ENCODE data around the gene SH3RF3. TPM values are rescaled to one million over a fixed set of nuclear protein-coding genes. Genes with fewer than 3 reads are reported as not detected.

SH3RF3 gene
- total and polyA plus RNA-seq, 2 donors (not counting 1 experiment from before 2014, with no cell fraction given), result 8.3 to 10.1 TPM

DNA sequence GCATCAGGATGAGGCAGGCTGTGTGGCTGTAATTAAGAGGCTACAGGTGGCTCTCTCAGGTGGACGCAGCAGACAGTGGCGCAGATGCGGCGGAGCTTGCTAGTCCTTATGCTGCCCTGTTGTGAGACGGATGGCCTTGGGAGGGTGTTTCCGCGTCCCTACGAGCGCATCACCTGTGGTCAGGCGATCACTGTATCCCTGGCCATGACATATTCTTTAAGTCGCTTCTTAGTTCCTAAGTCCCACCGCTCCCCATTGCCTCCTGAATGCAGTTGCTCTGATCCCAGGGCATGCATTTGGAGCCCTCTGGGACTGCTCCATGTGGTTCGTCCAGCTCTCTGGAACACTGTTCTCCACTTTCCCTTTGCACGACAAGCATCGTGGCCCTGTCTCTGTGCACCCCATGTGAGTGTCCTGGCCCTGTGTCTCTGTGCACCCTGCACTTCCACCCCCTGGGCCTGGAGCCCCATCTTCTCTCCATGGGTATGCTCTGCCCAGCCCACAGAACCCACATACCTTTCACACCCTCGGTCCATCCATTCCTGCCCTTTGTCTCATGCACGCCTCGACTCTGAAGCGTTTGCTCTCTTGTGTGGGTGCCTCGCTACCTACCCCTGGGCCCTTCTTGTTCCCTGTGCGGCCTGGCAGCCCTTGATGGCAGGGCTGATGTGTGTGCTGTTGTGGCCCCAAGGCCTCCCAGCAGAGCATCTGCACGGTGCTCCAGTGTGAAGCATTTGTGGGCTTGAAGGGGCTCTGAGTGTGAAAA lies 74.4 kb downstream of the SH3RF3 start:
- Histone ChIP-seq H3K79me2 (ENCODE audit: control insufficient read depth, insufficient read depth, low read length) (peaks cover 45% of the 10 kb centered on the region), H3K4me2 (ENCODE audit: extremely low read depth, insufficient read depth, low read length) (no peak overlapping the region), H3K4me3 (replicated peaks in 1 of 4; ENCODE audit: control extremely low read depth in 1 of 4, insufficient read depth in 1 of 4, low read depth in 3 of 4, low read length in 4 of 4) (no peak overlapping the region), H4K20me1 (ENCODE audit: control insufficient read depth, extremely low read depth, insufficient read depth, low read length) (no peaks in the 10 kb centered on the region), H3K27me3 (ENCODE audit: control insufficient read depth, insufficient read depth, low read length) (no peaks in the 10 kb centered on the region), H3K27ac (ENCODE audit: insufficient read depth, low read length) (no peak overlapping the region), H3K9me3 (ENCODE audit: control insufficient read depth, insufficient read depth, low read depth, low read length) (no peaks in the 10 kb centered on the region), H3K36me3 (ENCODE audit: control insufficient read depth, insufficient read depth, low read length) (no peaks in the 10 kb centered on the region), H2AFZ (ENCODE audit: low read length) (no peak overlapping the region), H3K9ac (ENCODE audit: insufficient read depth, low read length) (no peak overlapping the region), H3K4me1 (ENCODE audit: control insufficient read depth, extremely low read depth, insufficient read depth, low read length) (no peaks in the 10 kb centered on the region)
- DNase-seq (ENCODE audit: low read depth in 2 of 2), result no peak
- no peak for TF ChIP-seq EZH2 (IDR thresholded peaks at IDR 0.05; ENCODE audit: low read length, missing control alignments)
- TF ChIP-seq, protein P1, sequence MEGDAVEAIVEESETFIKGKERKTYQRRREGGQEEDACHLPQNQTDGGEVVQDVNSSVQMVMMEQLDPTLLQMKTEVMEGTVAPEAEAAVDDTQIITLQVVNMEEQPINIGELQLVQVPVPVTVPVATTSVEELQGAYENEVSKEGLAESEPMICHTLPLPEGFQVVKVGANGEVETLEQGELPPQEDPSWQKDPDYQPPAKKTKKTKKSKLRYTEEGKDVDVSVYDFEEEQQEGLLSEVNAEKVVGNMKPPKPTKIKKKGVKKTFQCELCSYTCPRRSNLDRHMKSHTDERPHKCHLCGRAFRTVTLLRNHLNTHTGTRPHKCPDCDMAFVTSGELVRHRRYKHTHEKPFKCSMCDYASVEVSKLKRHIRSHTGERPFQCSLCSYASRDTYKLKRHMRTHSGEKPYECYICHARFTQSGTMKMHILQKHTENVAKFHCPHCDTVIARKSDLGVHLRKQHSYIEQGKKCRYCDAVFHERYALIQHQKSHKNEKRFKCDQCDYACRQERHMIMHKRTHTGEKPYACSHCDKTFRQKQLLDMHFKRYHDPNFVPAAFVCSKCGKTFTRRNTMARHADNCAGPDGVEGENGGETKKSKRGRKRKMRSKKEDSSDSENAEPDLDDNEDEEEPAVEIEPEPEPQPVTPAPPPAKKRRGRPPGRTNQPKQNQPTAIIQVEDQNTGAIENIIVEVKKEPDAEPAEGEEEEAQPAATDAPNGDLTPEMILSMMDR (conservative IDR thresholded peaks at IDR 0.05 in 1 of 2, IDR thresholded peaks at IDR 0.05 in 1 of 2; ENCODE audit: low read depth in 1 of 2, low read length in 2 of 2), result no peak

DNA sequence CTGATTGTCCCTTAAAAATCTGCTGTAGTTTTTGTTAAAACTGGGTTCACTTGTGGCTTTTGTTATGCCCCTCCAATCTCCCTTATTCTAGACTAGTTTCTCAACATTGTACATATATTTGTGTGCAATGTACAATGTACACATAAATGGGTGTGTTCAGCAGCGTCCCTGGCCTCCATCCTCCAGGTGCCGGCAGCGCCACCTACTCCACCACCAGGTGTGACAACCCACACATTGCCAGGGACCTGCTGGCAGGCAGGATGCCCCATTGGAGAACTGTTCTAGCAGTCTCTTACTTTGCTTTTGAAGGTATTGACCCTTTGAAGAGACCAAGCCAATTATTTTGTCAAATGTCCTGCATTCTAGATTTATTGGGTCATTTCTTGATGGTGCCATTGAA lies 75.4 kb downstream of the SH3RF3 start:
- H3K4me2 ChIP-seq (ENCODE audit: extremely low read depth, insufficient read depth, low read length), result no peak overlapping the region
- no peak overlapping the region for H2AFZ ChIP-seq (ENCODE audit: low read length)
- H3K4me1 ChIP-seq (ENCODE audit: control insufficient read depth, extremely low read depth, insufficient read depth, low read length), result peaks cover 8% of the 10 kb centered on the region
- TF ChIP-seq, protein P1 (conservative IDR thresholded peaks at IDR 0.05 in 1 of 2, IDR thresholded peaks at IDR 0.05 in 1 of 2; ENCODE audit: low read depth in 1 of 2, low read length in 2 of 2), result no peak
- TF ChIP-seq EZH2 (IDR thresholded peaks at IDR 0.05; ENCODE audit: low read length, missing control alignments), result no peak
- H3K9ac ChIP-seq (ENCODE audit: insufficient read depth, low read length), result no peak overlapping the region
- H3K27ac ChIP-seq (ENCODE audit: insufficient read depth, low read length), result no peak overlapping the region
- no peaks in the 10 kb centered on the region for H3K36me3 ChIP-seq (ENCODE audit: control insufficient read depth, insufficient read depth, low read length)
- H3K4me3 ChIP-seq (replicated peaks in 1 of 4; ENCODE audit: control extremely low read depth in 1 of 4, insufficient read depth in 1 of 4, low read depth in 3 of 4, low read length in 4 of 4), result no peak overlapping the region
- no peaks in the 10 kb centered on the region for H3K27me3 ChIP-seq (ENCODE audit: control insufficient read depth, insufficient read depth, low read length)
- no peaks in the 10 kb centered on the region for H4K20me1 ChIP-seq (ENCODE audit: control insufficient read depth, extremely low read depth, insufficient read depth, low read length)
- no peaks in the 10 kb centered on the region for H3K9me3 ChIP-seq (ENCODE audit: control insufficient read depth, insufficient read depth, low read depth, low read length)
- no peak for DNase-seq (ENCODE audit: low read depth in 2 of 2)
- H3K79me2 ChIP-seq (ENCODE audit: control insufficient read depth, insufficient read depth, low read length), result peaks cover 50% of the 10 kb centered on the region

DNA sequence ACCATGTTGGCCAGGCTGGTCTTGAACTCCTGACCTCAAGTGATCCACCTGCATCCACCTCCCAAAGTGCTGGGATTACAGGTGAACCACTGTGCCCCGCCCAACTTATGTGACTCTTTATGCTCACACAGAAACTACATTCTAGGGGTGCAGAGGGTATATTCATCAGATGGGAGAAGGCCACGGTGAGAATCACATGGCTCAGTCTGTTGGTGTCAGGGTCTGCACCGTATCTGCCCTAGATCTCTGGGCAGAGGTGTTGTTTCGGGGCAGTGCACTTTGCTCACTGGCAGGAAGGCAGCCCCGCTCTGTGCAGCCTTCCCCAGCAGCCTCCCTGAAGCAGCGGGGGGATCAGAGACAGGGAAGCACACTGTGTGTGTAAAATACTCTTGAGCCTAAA lies 76.4 kb downstream of the SH3RF3 start:
- Histone ChIP-seq H3K4me1 (ENCODE audit: control insufficient read depth, extremely low read depth, insufficient read depth, low read length) (peaks cover 16% of the 10 kb centered on the region), H4K20me1 (ENCODE audit: control insufficient read depth, extremely low read depth, insufficient read depth, low read length) (no peaks in the 10 kb centered on the region), H3K4me3 (replicated peaks in 1 of 4; ENCODE audit: control extremely low read depth in 1 of 4, insufficient read depth in 1 of 4, low read depth in 3 of 4, low read length in 4 of 4) (no peak overlapping the region), H2AFZ (ENCODE audit: low read length) (no peak overlapping the region), H3K27me3 (ENCODE audit: control insufficient read depth, insufficient read depth, low read length) (no peaks in the 10 kb centered on the region), H3K79me2 (ENCODE audit: control insufficient read depth, insufficient read depth, low read length) (peaks cover 56% of the 10 kb centered on the region), H3K9me3 (ENCODE audit: control insufficient read depth, insufficient read depth, low read depth, low read length) (no peaks in the 10 kb centered on the region), H3K9ac (ENCODE audit: insufficient read depth, low read length) (no peak overlapping the region), H3K4me2 (ENCODE audit: extremely low read depth, insufficient read depth, low read length) (no peak overlapping the region), H3K36me3 (ENCODE audit: control insufficient read depth, insufficient read depth, low read length) (no peaks in the 10 kb centered on the region), H3K27ac (ENCODE audit: insufficient read depth, low read length) (no peak overlapping the region)
- no peak for DNase-seq (ENCODE audit: low read depth in 2 of 2)
- TF ChIP-seq, protein P1 (conservative IDR thresholded peaks at IDR 0.05 in 1 of 2, IDR thresholded peaks at IDR 0.05 in 1 of 2; ENCODE audit: low read depth in 1 of 2, low read length in 2 of 2), result no peak
- TF ChIP-seq EZH2 (IDR thresholded peaks at IDR 0.05; ENCODE audit: low read length, missing control alignments), result no peak

Data from fibroblast of lung (primary cell).